ENCODE results near the gene RAPSN. TPM values are rescaled to one million over a fixed set of nuclear protein-coding genes. Genes with fewer than 3 reads are reported as not detected.

The RAPSN gene
- total and polyA plus RNA-seq, 2 of the 8 experiments (the other 6 are each of a cell fraction or from before 2014, with no cell fraction given), result 0.06 to 0.34 TPM

GRCh38 chr11:47437218-47437745 lies 11.7 kb downstream of the RAPSN start:
- Histone ChIP-seq H4K8ac (ENCODE audit: extremely low read depth, insufficient read depth, low read length) (no peak overlapping the region), H2BK12ac (ENCODE audit: low read depth, low read length) (no peak overlapping the region), H4K5ac (ENCODE audit: insufficient read length, low read depth, low read length) (no peak overlapping the region), H2BK20ac (ENCODE audit: low read length) (no peak overlapping the region), H3K56ac (replicated peaks; ENCODE audit: insufficient read length, low read depth, low read length) (no peak overlapping the region), H3K4ac (replicated peaks; ENCODE audit: insufficient read length, low read depth, low read length) (no peak overlapping the region), H3K36me3 (ENCODE audit: control insufficient read depth in 2 of 4, insufficient read depth in 4 of 4, low read length in 3 of 4) (no peaks in the 10 kb centered on the region), H3K27me3 (replicated peaks in 1 of 4; ENCODE audit: control insufficient read depth in 3 of 4, extremely low read depth in 1 of 4, insufficient read depth in 3 of 4, low read length in 3 of 4) (no peaks in the 10 kb centered on the region), H3K23me2 (ENCODE audit: low read depth, low read length) (no peaks in the 10 kb centered on the region), H3K79me1 (ENCODE audit: low read depth, low read length) (no peaks in the 10 kb centered on the region), H3K27ac (ENCODE audit: low read depth, low read length) (no peak overlapping the region), H3K9me3 (ENCODE audit: insufficient read depth in 2 of 2, low read depth in 1 of 2, low read length in 1 of 2) (no peaks in the 10 kb centered on the region), H3K9ac (replicated peaks in 1 of 4; ENCODE audit: extremely low read depth in 1 of 4, low read depth in 3 of 4, low read length in 3 of 4) (no peak overlapping the region), H2BK5ac (ENCODE audit: low read depth, low read length) (no peak overlapping the region), H2BK120ac (replicated peaks; ENCODE audit: low read depth, low read length) (no peak overlapping the region), H4K91ac (replicated peaks; ENCODE audit: insufficient read length, low read length) (no peak overlapping the region), H3K4me1 (replicated peaks in 1 of 4; ENCODE audit: control insufficient read depth in 3 of 4, insufficient read depth in 4 of 4, low read length in 3 of 4) (no peaks in the 10 kb centered on the region), H3K4me3 (ENCODE audit: extremely low read depth in 1 of 4, insufficient read depth in 2 of 4, low read depth in 3 of 4, low read length in 4 of 4) (no peak overlapping the region), H2AK5ac (ENCODE audit: low read depth, low read length) (no peak overlapping the region), H3K4me2 (ENCODE audit: insufficient read depth in 1 of 2, low read depth in 2 of 2, low read length in 2 of 2) (no peak overlapping the region), H3K23ac (ENCODE audit: insufficient read length) (no peak overlapping the region), H2AFZ (ENCODE audit: low read length) (no peak overlapping the region), H2BK15ac (ENCODE audit: low read length) (no peak overlapping the region), H4K20me1 (replicated peaks in 1 of 2; ENCODE audit: control insufficient read depth in 1 of 2, insufficient read depth in 2 of 2, low read length in 2 of 2) (no peaks in the 10 kb centered on the region), H3K18ac (ENCODE audit: extremely low read depth, low read length) (no peak overlapping the region), H3K14ac (ENCODE audit: insufficient read length) (no peak overlapping the region), H3K79me2 (ENCODE audit: control insufficient read depth in 1 of 2, insufficient read depth in 2 of 2, low read length in 2 of 2) (no peaks in the 10 kb centered on the region)
- ChIA-PET POLR2A (ENCODE audit: partially characterized antibody) (interaction anchor here (0.5 to 2.5 kb wide), 5 partner anchors 11 to 262 kb away, joined by 3 to 11 read pairs (median 4); partner anchors contain the start of gene PSMC3), CTCF (ENCODE audit: partially characterized antibody) (interaction anchor here (1.5 to 2.4 kb wide), 3 partner anchors 8 to 30 kb away, joined by 4 to 5 read pairs (median 5); partner anchors contain the start of gene SLC39A13)
- FAIRE-seq (no peak), DNase-seq (ENCODE audit: low read depth in 1 of 2, low spot score in 2 of 2) (no peak)
- WGBS, 2 experiments (ENCODE audit: extremely low coverage in 1 of 2, insufficient coverage in 1 of 2, insufficient read length in 1 of 2, insufficient replicate concordance in 2 of 2, low coverage in 1 of 2, low lambda C conversion rate in 2 of 2, missing lambda C conversion rate in 1 of 2), result 91% methylated on average over 10 of the region's 11 CpGs; no CpG with 5 or more reads in 1 of the 2 experiments
- TF ChIP-seq SIN3A (conservative IDR thresholded peaks at IDR 0.05 in 1 of 2, IDR thresholded peaks at IDR 0.05 in 1 of 2; ENCODE audit: low read depth in 1 of 2, low read length in 2 of 2) (no peak), SAP30 (IDR thresholded peaks at IDR 0.05; ENCODE audit: insufficient read depth, insufficient replicate concordance, low read length) (no peak), SP2 (IDR thresholded peaks at IDR 0.05; ENCODE audit: low read length) (no peak), GTF2F1 (IDR thresholded peaks at IDR 0.05; ENCODE audit: borderline replicate concordance, low read depth, low read length) (no peak), EGR1 (IDR thresholded peaks at IDR 0.05; ENCODE audit: borderline replicate concordance, low read depth, low read length) (no peak), EZH2 (IDR thresholded peaks at IDR 0.05; ENCODE audit: low read depth, low read length, severe bottlenecking) (no peak), NANOG (IDR thresholded peaks at IDR 0.05; ENCODE audit: insufficient read depth, low read depth, low read length, poor library complexity, severe bottlenecking) (no peak), BCL11A (IDR thresholded peaks at IDR 0.05; ENCODE audit: low read depth in 2 of 2, low read length in 2 of 2) (no peak), CHD2 (IDR thresholded peaks at IDR 0.05; ENCODE audit: low read length) (no peak), SRF (IDR thresholded peaks at IDR 0.05; ENCODE audit: low read depth, low read length) (no peak), GABPA (IDR thresholded peaks at IDR 0.05; ENCODE audit: borderline replicate concordance, insufficient read depth, low read length) (no peak), TEAD4 (IDR thresholded peaks at IDR 0.05; ENCODE audit: low read depth, low read length) (no peak)
- TF ChIP-seq, protein P1, sequence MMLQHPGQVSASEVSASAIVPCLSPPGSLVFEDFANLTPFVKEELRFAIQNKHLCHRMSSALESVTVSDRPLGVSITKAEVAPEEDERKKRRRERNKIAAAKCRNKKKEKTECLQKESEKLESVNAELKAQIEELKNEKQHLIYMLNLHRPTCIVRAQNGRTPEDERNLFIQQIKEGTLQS (IDR thresholded peaks at IDR 0.05; ENCODE audit: insufficient read depth, low read depth, low read length), result no peak
